Measurements from ENCODE around the gene REC8. TPM values are rescaled to one million over a fixed set of nuclear protein-coding genes. Genes with fewer than 3 reads are reported as not detected.

REC8 gene
- total and polyA plus RNA-seq, 2 of the 13 experiments (the other 11 are each of a cell fraction or from before 2014, with no cell fraction given): 3.4 to 14.7 TPM

GRCh38 chr14:24206260-24207103 lies 34.6 kb downstream of the REC8 start (continued):
- TF ChIP-seq ZNF841 (CRISPR knock-in tag; IDR thresholded peaks at IDR 0.05; ENCODE audit: borderline replicate concordance) (no peak), ZNF570 (CRISPR knock-in tag; IDR thresholded peaks at IDR 0.05; ENCODE audit: borderline replicate concordance) (no peak), ISX (CRISPR knock-in tag; conservative IDR thresholded peaks at IDR 0.05) (no peak), MED8 (CRISPR knock-in tag; IDR thresholded peaks at IDR 0.05; ENCODE audit: insufficient replicate concordance) (peak; percentile 43), SOX6 (IDR thresholded peaks at IDR 0.05) (no peak), SOX6 (CRISPR knock-in tag; IDR thresholded peaks at IDR 0.05) (peak; percentile 18; the same call in 1 of the 2 replicates), FOXP4 (CRISPR knock-in tag; IDR thresholded peaks at IDR 0.05) (no peak), HOXA9 (CRISPR knock-in tag; IDR thresholded peaks at IDR 0.05; ENCODE audit: borderline replicate concordance) (peak; percentile 68; the same call in 1 of the 2 replicates), RBM22 (optimal IDR thresholded peaks at IDR 0.05; ENCODE audit: low read length) (no peak), FOXO4 (CRISPR knock-in tag; conservative IDR thresholded peaks at IDR 0.05) (0 out of 2 replicates have a peak, but pooled peaks have one; percentile 56), ZNF253 (CRISPR knock-in tag; IDR thresholded peaks at IDR 0.05; ENCODE audit: borderline replicate concordance) (no peak), ATF7 (IDR thresholded peaks at IDR 0.05) (no peak), ATF7 (CRISPR knock-in tag; IDR thresholded peaks at IDR 0.05) (no peak), GATAD2A (CRISPR knock-in tag; IDR thresholded peaks at IDR 0.05) (no peak), SNRNP70 (IDR thresholded peaks at IDR 0.05; ENCODE audit: low read depth, low read length) (no peak), CEBPG (CRISPR knock-in tag; IDR thresholded peaks at IDR 0.05) (no peak), SAFB2 (CRISPR knock-in tag; IDR thresholded peaks at IDR 0.05; ENCODE audit: borderline replicate concordance, low read depth) (0 out of 2 replicates have a peak, but pooled peaks have one; percentile 3), NFYB (CRISPR knock-in tag; IDR thresholded peaks at IDR 0.05) (no peak), AKAP8 (CRISPR knock-in tag; IDR thresholded peaks at IDR 0.05) (no peak), ZNF556 (CRISPR knock-in tag; IDR thresholded peaks at IDR 0.05; ENCODE audit: borderline replicate concordance) (no peak), ZNF710 (CRISPR knock-in tag; IDR thresholded peaks at IDR 0.05; ENCODE audit: borderline replicate concordance) (no peak), ISL2 (CRISPR knock-in tag; IDR thresholded peaks at IDR 0.05) (no peak), ZNF282 (IDR thresholded peaks at IDR 0.05; ENCODE audit: partially characterized antibody) (peak; percentile 61), RNF2 (conservative IDR thresholded peaks at IDR 0.05; ENCODE audit: low read depth) (no peak), MLLT10 (CRISPR knock-in tag; IDR thresholded peaks at IDR 0.05) (no peak)

Data from HepG2 (cell line).